Stimulated activated CD8-positive, alpha-beta memory T cell treated with anti-CD3 and anti-CD28 coated beads, Interleukin-7, amount 100 ng/mL, for 48 hours (primary cell): ENCODE data around the gene HYAL2.
A peak's percentile ranks its signal among the peaks of the same experiment; 100 is the strongest.
"Not testable (repeated sequence)": the region's sequence is repeated elsewhere in the genome, so short reads cannot be mapped to it uniquely, and the experiment has no call there.

Source experiments
- DNase-seq, 2 donors: peaks; one replicate each; pipeline ENCODE4 v3.0.0-alpha.2; 2020; ENCODE audit warnings: low read depth in 1 of 2; ENCODE audit errors: extremely low read depth in 1 of 2

Gene HYAL2

GRCh38 chr3:50293079-50293801 is 29.3 kb downstream of the HYAL2 start:
- DNase-seq = no peak

DNA sequence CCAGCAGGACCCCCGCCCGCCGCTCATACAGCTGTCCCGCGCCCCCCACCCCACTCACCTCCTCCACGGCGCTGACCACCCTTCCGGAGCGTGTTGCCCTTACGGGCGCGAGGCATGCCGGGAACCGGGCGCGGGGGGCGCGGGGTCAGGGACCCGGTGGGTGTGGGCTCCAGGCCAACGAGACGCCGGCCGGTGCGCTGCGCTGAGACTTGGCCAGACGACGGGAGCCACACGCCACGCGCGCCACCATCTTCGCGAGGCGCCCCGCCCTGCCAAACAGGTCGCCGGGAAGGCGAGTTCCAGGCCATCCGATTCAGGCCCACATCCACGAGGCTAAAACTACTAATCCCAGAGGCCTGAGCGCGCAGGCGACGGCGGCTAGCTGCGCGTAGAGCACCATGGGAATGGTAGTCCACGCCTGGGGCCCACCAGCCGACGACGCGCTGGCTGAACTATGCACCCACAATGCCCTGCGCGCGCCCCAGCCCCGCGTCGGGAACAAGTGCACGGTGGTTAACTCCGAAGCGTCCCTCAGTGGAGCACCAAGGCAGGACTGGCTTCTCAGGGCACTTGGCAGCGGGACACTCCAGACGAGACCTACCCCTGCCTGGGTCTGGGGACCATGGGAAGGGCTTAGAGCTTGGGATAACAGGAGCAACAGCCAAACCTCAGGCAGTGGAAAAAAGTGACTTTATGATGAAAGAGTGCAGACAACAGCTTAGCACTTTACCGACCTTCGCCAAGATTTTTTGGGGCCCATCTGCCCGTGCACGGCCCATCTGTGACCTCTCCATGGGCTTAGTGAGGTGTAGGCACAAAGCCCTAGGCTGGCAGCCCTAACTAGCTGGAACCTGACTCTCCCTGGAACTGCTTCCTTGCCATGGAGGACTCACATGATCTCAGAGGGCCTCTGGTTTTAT is 30.1 kb downstream of the HYAL2 start, which contains the start of gene IFRD2:
TSS of gene IFRD2 (minus strand) at position 271 of the 920 bp plus-strand sequence. CDS start at position 116, 155 bp downstream.
- DNase-seq = peak; percentile 93 to 94

GRCh38 chr3:50290161-50290641 is 32.3 kb downstream of the HYAL2 start:
- DNase-seq = no peak

DNA sequence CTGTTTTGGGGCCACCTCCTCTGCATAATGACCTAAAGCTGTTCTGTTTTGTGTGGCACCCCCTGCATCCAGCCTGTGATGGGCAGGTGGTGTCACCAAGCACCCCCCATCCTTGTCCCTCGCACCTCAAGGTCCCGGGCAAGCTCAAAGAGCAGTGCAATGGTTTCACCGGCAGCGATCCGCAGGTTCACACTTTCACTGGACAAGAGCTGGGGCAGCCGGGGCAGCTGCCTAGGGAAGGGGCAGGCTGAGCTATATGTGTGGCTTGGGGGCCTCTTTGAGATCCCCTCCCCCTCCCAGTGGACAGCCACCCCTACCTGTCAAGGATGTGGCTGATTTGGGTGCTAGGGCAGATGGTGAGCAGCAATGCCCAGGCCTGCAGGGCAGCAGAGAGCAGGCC is 33.4 kb downstream of the HYAL2 start:
- no peak for DNase-seq

DNA sequence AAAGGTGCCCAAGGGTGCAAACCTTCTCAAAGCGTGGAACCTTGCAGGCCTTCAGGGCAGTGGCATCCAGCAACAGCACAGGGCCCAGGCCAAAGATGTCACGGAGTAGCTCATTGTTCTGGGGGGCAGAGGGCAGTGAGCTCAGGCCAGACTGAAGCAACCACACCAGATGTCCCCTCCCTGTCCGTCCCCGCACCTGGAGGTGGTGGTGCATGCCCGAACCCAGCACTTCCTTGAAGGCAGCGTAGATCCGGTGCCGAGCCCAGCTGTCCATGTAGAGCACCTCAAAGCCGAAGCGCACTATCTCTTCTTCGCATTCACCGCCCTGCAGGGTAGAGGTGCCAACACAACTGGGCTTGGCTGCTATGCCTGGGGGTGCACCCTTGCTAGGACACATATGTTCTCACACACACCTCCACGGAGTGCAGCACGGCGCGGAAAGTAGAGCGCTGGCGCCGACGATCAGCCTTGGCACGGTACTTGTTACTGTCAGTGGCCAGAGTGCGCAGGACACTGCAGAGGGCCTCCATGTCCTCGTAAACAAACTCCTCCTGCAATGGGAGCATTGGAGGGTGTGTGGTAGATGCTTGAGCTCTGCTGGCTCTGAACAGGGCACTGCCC is 34.0 kb downstream of the HYAL2 start:
- DNase-seq = no peak

- DNase-seq = no peak
Measured at GRCh38 chr3:50287262-50287661, 35.3 kb downstream of the HYAL2 start.

GRCh38 chr3:50286322-50287227 is 36.0 kb downstream of the HYAL2 start:
- no peak for DNase-seq

DNA sequence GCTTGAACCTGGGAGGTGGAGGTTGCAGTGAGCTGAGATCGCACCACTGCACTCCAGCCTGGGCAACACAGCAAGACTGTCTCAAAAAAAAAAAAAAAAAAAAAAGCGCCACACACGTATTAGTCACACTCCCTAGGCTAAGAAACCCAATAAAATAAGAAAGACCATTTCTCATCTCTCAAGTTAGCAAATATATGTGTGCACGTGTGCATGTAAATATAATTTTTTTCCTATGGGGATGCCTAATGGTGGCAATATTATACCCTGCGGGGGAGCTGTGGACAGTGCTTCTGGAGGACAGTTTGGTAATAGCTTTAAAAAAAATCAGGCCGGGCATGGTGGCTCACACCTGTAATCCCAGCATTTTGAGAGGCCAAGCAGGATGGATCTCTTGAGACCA is 38.4 kb downstream of the HYAL2 start:
- DNase-seq = not testable (repeated sequence)

- no peak for DNase-seq
Measured at GRCh38 chr3:50279255-50280016, 43.1 kb downstream of the HYAL2 start.

GRCh38 chr3:50278880-50279224 is 43.7 kb downstream of the HYAL2 start, which contains the start of gene LSMEM2:
Gene LSMEM2 (plus strand): TSS chr3:50279087. CDS start chr3:50279114, 27 bp downstream.
- no peak for DNase-seq

GRCh38 chr3:50278123-50278879 is 44.2 kb downstream of the HYAL2 start:
- no peak for DNase-seq

DNA sequence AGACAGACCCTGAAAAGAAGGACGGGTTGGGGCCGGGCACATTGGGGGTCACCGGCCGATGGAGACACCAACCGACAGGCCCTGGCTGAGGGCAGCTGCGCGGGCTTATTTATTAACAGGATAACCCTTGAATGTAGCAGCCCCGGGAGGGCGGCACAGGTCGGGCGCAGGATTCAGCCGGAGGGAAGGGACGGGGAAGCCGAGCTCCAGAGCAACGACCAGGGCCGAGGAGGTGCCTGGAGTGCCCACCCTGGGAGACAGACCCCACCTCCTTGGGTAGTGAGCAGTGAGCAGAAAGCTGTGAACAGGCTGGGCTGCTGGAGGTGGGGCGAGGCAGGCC is 45.8 kb downstream of the HYAL2 start:
- DNase-seq = no peak

DNA sequence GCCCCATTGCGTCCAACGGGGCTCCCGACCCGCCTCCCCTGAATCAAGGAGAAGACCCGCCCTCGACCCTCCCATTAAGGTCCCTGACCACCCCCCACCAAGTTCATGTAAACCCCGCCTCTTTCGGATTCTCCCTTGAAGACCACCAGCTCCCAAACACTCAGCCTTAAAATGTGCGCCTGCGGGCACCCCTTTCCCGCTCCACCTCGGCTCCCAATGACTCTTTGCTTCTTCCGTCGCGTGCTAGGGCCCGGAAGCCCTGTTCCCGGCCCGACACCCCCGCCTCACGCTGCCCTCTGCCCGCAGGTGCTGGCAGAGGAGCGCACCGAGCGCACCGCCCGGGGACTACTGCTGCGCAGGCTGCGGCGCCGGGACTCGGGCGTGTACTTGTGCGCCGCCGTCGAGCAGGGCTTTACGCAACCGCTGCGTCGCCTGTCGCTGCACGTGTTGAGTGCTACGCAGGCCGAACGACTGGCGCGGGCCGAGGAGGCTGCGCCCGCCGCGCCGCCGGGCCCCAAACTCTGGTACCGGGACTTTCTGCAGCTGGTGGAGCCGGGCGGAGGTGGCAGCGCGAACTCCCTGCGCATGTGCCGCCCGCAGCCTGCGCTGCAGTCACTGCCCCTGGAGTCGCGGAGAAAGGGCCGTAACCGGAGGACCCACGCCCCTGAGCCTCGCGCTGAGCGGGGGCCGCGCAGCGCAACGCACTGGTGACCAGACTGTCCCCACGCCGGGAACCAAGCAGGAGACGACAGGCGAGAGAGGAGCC is 46.4 kb downstream of the HYAL2 start:
- no peak for DNase-seq

- no peak for DNase-seq
Measured at GRCh38 chr3:50275141-50275995, 47.2 kb downstream of the HYAL2 start.

GRCh38 chr3:50274371-50275104 is 48.0 kb downstream of the HYAL2 start:
- DNase-seq = peak in 1 of 2 donors; percentile 70

- no peak for DNase-seq
Measured at GRCh38 chr3:50273689-50274065, 48.9 kb downstream of the HYAL2 start.
